Dermis microvascular lymphatic vessel endothelial cell (primary cell): ENCODE measurements around the gene TC2N. TPM values are rescaled to one million over a fixed set of nuclear protein-coding genes. Genes with fewer than 3 reads are reported as not detected.
"Not testable (repeated sequence)": the region's sequence is repeated elsewhere in the genome, so short reads cannot be mapped to it uniquely, and the experiment has no call there.

ENCODE experiments used
- DNase-seq, 2 donors: peaks; one replicate each; pipeline versions ENCODE4 v3.0.0 to v3.0.0-alpha.2; 2010; ENCODE audit warnings: low read depth in 2 of 2
- total RNA-seq: library from RNA; depleted of rRNA; stranded (reverse); fragments of >200 nt; gene quantifications from 2 replicates; pipeline ENCODE4 v1.2.1, GENCODE V29; 2014

The TC2N gene
- total RNA-seq, 1 donor from 2014 or later, result 7.4 TPM

DNA sequence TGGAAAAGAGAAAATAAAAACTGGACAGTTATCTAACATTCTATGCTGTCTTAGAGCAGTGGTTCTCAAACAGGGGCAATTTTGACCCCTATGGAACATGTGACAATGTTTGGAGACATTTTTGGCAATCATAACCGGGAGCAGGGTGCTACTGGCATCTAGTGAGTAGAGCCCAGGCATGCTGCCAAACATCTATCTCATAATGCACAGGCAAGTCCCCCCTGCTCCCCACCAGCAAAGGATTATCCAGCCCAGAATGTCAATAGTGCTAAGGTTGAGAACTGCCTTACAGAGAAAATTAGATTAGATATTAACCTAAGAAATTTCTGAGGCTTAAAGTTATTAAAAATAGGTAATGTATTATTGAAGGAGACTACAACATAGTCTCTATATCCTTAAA, 112.5 kb downstream of the TC2N start:
- DNase-seq, result peak; percentile 5 to 16

DNA sequence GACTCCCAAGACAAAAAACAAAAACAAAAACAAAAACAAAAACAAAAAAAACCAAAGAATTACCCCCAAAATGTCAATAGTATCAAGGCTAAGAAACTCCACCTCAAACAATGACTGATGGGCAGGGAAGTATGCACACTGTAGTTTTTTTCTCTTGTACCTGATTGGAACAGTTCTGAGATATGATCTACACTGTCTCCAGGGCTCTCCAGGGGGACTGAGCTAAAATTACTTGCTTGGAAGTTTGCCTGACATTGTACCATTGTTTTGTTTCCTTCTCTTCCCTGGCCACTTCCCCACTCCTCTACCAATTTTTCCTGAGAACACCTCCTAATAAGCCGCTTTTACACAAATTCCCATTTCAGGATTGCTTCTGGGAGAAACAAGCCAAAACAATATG, 113.2 kb downstream of the TC2N start:
- peak in 1 of 2 donors; percentile 14 for DNase-seq

DNA sequence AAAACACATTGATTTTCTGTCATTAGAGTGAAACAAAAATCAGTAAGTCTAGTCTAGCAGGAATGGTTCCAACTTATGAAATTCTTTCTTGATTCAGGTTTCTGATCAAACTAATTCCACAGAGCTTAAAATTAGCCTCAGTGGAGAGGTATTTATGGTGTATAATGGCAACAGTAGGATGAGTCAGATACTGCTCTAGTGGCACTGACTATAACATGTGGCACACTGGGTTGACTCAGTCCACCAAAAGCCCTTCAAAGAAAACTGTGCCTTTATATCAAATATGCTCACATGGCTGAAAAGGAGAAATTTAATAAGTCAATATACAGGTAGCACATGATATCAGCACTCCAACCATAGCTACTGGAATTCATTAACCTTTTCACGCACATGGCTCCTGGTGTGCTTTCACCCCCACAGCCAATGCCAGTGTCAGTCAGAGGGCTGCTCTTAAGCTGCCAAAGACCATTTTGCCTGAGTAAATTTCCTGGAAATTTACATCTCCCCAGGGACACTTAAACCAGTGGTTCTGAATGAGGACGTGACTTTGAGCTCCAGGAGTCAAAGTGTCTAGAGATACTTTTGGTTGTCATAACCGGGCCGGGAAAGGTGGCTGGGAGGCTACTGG, 113.7 kb downstream of the TC2N start:
- no peak for DNase-seq

DNA sequence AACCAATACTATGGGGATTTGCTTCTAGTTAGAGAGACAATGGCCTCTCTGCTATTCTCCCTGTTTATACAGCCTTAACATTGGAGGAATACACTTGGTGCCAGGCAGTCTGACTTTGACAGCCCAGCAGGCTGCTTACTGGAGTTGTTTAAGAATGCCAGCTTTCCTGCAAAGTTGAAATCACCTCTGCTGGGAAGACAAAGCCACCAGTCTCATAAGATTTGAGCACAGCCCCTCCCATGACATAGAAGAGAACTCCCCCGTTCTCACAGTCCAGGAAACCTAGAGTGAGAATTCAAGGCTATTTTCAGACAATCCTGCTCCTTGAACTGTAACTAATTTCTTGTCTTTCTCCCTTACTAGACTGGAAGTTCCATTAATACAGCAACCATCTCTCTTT, 114.4 kb downstream of the TC2N start:
- DNase-seq, result no peak

DNA sequence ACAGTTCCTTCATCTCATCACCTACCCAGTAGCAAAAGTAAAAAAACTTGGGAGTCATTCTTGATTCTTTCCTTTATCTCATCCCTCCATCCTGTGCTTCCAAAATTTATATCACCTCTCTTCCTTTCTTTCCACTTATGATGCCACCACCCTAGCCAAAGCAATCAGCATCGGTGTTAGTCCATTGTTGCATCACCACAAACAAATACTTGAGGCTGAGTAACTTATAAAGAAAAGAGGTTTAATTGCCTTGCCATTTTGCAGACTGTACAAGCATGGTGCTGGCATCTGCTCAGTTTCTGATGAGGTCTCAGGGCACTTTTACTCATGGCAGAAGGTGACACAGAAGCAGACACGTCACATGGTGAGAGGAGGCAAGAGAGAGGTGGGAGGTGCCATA, 115.6 kb downstream of the TC2N start:
- no peak for DNase-seq

DNA sequence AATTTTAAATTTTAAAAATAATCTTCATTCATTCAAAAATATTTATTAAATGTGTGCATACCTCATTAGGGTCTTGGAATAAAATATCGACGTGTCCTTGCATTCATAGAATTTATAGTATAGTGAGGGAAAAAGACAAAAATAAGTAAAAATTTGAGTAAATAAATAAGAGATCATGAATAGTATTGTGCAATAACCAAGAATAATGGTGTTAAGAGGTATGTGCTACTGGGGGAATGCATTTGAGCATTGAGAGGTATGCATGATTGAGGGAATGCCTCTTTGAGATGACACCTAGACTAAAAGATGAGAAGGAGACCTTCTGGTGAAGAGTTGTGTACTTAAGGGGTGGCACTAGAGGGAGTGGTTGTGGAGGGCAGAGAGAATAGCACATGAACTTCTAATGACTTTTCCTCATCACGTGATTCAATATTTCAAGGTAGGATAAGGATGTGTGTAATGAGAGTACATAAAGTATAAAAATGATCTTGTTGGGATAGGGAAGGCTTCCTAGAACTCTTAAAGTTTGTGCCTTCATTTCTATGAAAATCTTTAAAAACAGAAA, 116.6 kb downstream of the TC2N start:
- DNase-seq, result no peak

DNA sequence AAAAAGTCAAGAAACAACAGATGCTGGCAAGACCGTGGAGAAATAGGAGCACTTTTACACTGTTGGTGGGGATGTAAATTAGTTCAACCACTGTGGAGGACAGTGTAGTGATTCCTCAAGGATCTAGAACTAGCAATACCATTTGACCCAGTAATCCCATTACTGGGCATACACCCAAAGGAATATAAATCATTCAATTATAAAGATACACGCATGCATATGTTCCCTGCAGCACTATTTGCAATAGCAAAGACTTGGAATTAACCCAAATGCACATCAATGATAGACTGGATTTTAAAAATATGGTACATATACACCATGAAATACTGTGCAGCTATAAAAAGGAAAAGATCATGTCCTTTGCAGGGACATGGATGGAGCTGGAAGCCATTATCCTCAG, 117.5 kb downstream of the TC2N start:
- DNase-seq, result no peak

DNA sequence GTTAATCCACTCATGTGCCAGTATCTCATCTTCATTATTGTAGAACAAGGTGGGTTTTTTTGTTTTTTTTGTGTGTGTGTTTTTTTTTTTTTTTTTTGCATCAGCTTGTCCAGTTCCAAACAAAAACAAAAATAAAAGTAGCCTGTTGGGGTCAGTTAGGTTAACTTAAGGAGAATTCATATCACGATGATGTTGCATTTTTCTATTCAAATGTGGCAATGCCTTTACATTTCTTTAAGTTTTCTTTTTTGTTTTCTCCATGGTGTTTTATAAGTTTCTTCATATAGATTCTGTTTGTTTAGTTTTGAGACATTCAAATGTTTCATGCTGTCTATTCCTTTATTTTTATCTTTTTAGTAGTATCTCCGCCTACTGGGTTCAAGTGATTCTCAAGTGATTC, 119.3 kb downstream of the TC2N start:
- DNase-seq, result no peak

DNA sequence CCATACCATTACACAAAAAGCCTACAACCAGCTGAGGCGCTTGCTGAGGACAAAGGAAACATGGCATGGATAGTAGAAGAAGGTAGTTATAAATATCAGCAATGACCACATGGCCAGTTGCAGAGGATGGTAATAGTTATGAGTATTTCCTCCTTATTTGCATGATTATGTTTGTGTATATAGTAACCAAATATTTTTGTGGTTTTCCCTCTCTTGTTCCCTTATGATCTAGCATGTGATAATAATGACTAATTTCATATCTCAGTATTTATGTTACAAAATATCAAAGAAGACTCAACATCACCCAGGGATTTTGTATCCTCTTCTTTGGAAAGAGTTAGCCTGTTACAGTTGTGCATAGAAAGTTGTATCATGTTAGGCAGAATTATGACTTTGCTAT, 122.0 kb downstream of the TC2N start:
- no peak for DNase-seq

DNA sequence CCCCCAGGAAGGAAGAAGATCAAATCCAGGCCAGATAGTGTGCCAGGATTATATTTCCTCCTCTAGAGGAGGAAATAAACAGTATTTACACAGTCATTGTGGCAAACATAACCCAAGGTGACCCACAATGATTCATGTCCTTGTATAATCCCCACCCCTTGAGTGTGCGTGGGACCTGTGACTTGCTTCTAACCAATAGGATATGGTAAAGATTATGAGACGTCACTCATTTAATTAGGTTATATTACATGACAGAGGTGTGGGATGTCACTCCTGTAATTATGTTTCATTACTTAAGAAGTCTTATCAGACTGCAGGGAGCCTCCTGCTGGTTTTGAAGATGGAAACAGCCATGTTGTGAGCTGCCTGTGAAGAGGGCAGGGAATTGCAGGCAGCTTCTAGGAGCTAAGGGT, 123.3 kb downstream of the TC2N start:
- peak in 1 of 2 donors; percentile 7 for DNase-seq

DNA sequence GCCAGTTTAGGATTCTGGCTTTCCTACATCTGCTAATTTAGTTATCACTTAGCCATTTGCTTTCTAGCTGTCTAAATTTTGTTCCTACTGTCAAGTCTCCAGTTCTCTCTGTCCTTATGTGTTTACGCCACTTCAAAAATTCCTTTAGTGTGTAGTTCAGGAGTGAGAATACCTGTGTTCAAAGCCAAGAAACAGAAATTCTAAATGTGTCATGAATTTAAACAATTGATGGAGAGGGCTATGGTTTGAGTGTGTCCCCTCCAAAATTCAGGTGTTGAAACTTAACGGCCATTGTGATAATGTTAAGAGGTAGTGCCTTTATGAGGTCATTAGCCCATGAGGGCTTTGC, 124.1 kb downstream of the TC2N start:
- no peak for DNase-seq

DNA sequence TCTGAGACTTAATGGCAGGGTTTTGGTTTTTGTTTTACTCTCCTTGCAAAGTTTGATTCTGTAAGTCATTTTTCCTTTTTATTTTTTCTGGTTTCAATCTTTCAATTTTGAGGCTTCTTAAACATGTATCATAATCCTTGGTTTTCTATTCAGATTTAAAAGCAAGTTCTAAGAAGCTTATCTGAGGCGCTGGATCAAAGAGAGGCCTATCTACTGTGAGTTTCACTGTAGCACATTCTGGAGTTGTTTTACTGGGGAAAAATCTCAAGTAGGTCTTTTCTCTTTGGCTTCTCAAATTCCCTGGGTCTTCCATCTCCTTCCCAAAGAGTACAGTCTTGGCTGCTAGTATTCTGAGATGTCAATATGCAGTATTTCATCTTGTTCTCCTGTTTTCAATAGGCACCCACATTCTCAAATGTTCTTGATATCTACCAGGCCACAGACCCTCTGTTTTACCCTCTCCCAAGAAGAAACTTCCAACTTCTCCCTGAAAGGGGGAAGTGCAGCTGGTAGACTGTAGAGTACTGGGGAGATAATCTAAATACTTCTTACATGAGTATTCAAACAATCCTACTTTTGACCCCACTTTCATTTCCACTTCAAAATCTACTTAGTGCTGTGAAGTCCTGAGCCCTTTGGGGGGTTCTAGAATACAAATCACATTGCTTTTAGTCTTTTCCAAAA, 124.6 kb downstream of the TC2N start:
- DNase-seq, result no peak

DNA sequence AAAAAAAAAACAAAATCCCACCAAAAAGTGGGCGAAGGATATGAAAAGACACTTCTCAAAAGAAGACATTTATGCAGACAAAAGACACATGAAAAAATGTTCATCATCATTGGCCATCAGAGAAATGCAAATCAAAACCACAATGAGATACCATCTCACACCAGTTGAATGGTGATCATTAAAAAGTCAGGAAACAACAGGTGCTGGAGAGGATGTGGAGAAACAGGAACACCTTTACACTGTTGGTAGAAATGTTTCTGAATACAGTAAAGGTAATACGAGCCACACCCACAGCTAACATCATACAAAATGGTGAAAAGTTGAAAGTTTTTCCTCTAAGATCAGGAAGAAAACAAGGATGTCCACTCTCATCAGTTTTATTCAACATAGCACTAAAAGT, 127.5 kb downstream of the TC2N start:
- not testable (repeated sequence) for DNase-seq

DNA sequence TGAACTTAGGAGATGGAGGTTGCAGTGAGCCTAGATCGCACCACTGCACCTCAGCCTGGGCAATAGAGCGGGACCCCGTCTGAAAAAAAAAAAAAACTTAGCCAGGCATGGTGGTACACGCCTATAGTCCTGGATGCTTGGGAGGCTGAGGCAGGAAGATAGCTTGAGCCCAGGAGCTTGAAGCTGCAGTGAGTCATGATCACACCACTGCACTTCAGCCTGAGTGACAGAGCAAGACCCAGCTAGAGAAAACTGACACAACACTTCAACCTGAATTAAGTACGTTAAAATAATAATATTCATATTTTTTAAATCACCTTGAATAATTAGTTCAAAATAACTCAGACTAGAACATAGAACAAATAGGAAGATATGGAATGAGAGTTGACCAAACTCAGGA, 129.7 kb downstream of the TC2N start:
- DNase-seq, result no peak

DNA sequence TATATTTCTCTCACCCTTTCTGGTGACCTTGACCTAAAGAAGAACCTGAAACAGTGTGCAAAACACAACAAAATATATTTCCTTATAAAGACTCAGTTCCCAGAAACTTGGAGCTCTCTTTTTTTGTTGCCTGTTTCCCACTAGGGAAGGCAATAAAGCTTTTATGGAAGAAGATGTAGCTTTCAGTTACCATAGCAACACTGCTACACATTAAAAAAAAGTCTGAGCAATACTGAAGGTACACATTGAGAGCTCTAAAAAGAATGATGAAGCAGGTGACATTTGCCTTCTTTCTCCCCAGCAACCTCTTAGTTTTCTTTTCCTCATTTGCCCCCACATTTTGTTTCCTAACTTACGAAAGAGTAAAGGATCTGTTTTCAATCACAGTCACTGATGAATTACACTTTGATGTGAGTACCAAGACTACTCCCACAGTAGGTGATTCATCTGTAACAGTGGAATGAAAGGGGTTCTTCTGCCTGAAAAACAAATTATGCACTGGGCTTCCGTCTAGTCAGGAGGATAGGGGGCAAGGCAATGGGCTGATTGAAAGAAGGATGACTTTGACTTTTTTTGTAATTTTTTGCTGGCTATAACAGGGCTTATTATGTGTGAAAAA, 134.4 kb downstream of the TC2N start:
- no peak for DNase-seq

DNA sequence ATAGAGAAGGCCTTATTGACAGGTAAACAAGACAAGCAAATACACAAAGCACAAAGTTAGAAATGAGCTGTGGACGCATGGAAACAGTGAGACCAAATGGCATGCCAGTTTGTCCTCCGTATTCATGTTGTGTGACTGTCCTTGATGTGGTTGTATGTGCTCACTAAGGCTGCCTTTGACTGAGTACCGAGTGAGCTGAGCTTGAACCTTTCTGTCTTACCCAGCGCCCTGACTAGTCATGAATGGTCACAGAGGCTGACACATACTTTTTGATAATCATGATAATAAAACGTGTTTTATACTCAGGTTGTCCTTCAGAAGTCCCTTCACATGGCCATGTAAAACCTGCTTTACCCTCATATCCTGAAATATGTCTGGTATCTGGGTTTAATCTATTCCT, 134.9 kb downstream of the TC2N start:
- DNase-seq, result no peak

DNA sequence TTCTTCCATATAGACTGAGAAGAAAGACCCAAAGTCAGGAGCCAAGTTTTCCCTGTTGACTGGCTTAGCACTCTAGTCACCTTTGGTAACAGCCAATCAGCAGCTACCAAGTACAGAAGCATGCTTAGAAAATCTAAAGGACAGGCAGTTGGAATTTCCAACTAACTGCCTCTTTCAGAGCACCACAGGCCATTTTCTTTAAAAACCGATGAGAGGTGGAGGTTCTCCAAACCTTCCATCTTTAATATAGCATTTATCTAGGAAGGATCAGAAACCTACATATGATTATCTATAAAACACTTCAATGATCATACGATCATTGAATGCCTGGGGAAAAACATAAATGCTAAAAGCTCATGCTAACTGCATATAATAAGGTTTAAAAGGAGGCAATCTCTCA, 135.3 kb downstream of the TC2N start, which contains the start of gene CATSPERB:
Gene CATSPERB, minus strand, starts transcription at position 101 of the 400 bp plus-strand sequence. CDS start 2,607 bp downstream, outside the sequence.
- DNase-seq, result no peak

DNA sequence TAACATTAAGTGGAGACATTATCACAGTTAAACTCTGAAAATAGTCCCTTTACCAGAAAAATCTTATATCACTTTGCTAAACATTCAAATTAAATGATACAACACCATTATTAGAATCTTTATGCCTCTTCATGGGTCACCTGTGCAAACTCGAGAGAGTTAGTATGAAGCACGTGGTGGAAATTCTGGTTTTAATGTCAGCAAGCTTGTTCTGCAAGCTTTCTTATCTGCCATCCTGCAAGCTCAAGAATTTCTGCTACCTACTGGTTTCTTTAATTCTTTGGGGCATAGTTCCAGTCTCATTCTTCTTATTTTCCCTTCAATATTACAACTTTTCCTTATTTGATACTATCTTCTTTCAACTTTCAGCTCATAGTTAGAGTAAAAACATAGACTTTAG, 136.3 kb downstream of the TC2N start:
- DNase-seq, result no peak

DNA sequence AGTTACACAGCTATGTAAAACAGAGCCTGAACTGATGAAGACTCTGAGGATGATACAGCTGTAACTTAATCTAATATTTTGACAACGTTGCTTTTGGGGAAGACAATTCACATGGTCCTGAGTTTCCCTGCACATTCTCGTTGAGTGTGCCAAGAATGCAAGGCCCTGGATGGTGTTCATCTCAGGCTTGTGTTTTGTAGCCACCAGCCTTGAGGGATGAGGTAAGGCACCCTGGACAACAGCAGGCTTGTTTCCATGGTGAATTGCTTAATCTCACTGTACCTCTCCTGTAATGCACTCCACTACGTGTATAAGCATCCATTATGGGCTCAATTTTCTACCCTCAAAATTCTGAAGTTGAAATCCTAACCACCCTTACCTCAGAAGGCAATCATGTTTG, 137.6 kb downstream of the TC2N start:
- no peak for DNase-seq
